ENCODE measurements around the gene P3R3URF.

The P3R3URF gene

GRCh38 chr1:46157916-46158311 lies 18.4 kb downstream of the P3R3URF start:
- DNase-seq (ENCODE audit: low read depth), result no peak
- no peak for TF ChIP-seq CTCF (IDR thresholded peaks at IDR 0.05; ENCODE audit: control insufficient read depth, insufficient read depth, low read depth, low read length, missing control alignments)
- no peak overlapping the region for H3K4me3 ChIP-seq (ENCODE audit: control insufficient read depth, low read depth, low read length)

GRCh38 chr1:46153732-46154131 lies 22.6 kb downstream of the P3R3URF start:
- TF ChIP-seq CTCF (IDR thresholded peaks at IDR 0.05; ENCODE audit: control insufficient read depth, insufficient read depth, low read depth, low read length, missing control alignments), result no peak
- H3K4me3 ChIP-seq (ENCODE audit: control insufficient read depth, low read depth, low read length), result no peak overlapping the region
- no peak for DNase-seq (ENCODE audit: low read depth)

GRCh38 chr1:46153228-46153627 lies 23.1 kb downstream of the P3R3URF start:
- H3K4me3 ChIP-seq (ENCODE audit: control insufficient read depth, low read depth, low read length), result no peak overlapping the region
- no peak for DNase-seq (ENCODE audit: low read depth)
- no peak for TF ChIP-seq CTCF (IDR thresholded peaks at IDR 0.05; ENCODE audit: control insufficient read depth, insufficient read depth, low read depth, low read length, missing control alignments)

- DNase-seq (ENCODE audit: low read depth), result peak; percentile 52
- H3K4me3 ChIP-seq (ENCODE audit: control insufficient read depth, low read depth, low read length), result no peak overlapping the region
- TF ChIP-seq CTCF (IDR thresholded peaks at IDR 0.05; ENCODE audit: control insufficient read depth, insufficient read depth, low read depth, low read length, missing control alignments), result no peak
These were observed 24.3 kb downstream of the P3R3URF start for GRCh38 chr1:46152016-46152415.

- DNase-seq (ENCODE audit: low read depth), result no peak
- H3K4me3 ChIP-seq (ENCODE audit: control insufficient read depth, low read depth, low read length), result no peak overlapping the region
- no peak for TF ChIP-seq CTCF (IDR thresholded peaks at IDR 0.05; ENCODE audit: control insufficient read depth, insufficient read depth, low read depth, low read length, missing control alignments)
These were observed 26.2 kb downstream of the P3R3URF start for GRCh38 chr1:46150085-46150484.

- H3K4me3 ChIP-seq (ENCODE audit: control insufficient read depth, low read depth, low read length), result no peak overlapping the region
- DNase-seq (ENCODE audit: low read depth), result no peak
- no peak for TF ChIP-seq CTCF (IDR thresholded peaks at IDR 0.05; ENCODE audit: control insufficient read depth, insufficient read depth, low read depth, low read length, missing control alignments)
These were observed 28.0 kb downstream of the P3R3URF start for GRCh38 chr1:46148318-46148717.

GRCh38 chr1:46137916-46138315 lies 38.4 kb downstream of the P3R3URF start:
- DNase-seq (ENCODE audit: low read depth), result peak; percentile 14
- peak overlapping the region; percentile 36 for H3K4me3 ChIP-seq (ENCODE audit: control insufficient read depth, low read depth, low read length)
- TF ChIP-seq CTCF (IDR thresholded peaks at IDR 0.05; ENCODE audit: control insufficient read depth, insufficient read depth, low read depth, low read length, missing control alignments), result no peak
